Measurements from ENCODE around the gene PRDM7. TPM values are rescaled to one million over a fixed set of nuclear protein-coding genes. Genes with fewer than 3 reads are reported as not detected.

The PRDM7 gene
- not detected in 5 replicates for total RNA-seq (2022; extraction: Qiagen RNA extraction; ENCODE audit: low read depth)

DNA sequence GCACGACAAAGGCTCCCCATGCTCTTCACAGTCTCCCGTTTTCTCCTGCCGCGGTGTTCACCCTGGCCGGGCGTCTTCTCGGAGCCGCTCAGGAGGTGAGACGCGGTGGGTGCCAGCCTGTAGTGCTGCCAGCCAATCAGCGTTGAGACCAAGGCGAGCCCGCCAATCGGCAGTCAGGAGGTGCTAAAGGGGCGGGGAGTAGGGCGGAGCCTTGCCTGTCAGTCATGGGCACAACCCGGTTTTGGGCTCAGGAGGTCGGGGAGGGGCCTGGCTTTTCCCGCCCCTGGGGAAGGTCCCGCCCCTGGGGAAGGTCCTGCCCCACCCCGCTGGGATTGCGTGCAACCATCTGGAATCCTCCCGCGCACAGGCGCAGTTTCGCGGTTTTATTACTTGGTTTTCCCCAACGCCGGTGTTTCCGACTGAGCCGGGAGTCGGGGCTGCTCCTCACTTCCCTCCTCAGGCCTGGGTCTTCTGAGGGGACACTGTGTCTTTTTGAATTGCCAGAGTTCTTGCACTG is at the start of gene PRDM7:
Gene PRDM7, minus strand, starts transcription at position 92 of the 517 bp plus-strand sequence. CDS start 1,421 bp downstream, outside the sequence.

GRCh38 chr16:90018652-90019542 is 58.2 kb downstream of the PRDM7 start, which contains the start of gene DBNDD1:
Gene DBNDD1 (minus strand): TSS chr16:90019456. CDS start chr16:90019341, 115 bp downstream.

Other genes with a start within 250 kb of the PRDM7 start
- 6.3 to 8.7 TPM (median 7.7 TPM) in 5 replicates for gene SPIRE2, start 248.9 kb downstream of the PRDM7 start, total RNA-seq (2022; extraction: Qiagen RNA extraction; ENCODE audit: low read depth)
- gene TCF25, start 203.7 kb downstream of the PRDM7 start, total RNA-seq (2022; extraction: Qiagen RNA extraction; ENCODE audit: low read depth): 70.7 to 94.5 TPM (median 76.8 TPM) in 5 replicates
- 5.3 to 8.6 TPM (median 7.5 TPM) in 5 replicates for gene MC1R, start 158.5 kb downstream of the PRDM7 start, total RNA-seq (2022; extraction: Qiagen RNA extraction; ENCODE audit: low read depth)
- 177 to 263 TPM (median 233 TPM) in 5 replicates for gene TUBB3, start 154.0 kb downstream of the PRDM7 start, total RNA-seq (2022; extraction: Qiagen RNA extraction; ENCODE audit: low read depth)
- gene DEF8, start 128.6 kb downstream of the PRDM7 start, total RNA-seq (2022; extraction: Qiagen RNA extraction; ENCODE audit: low read depth): 94.3 to 116 TPM (median 113 TPM) in 5 replicates
- 47.6 to 60.8 TPM (median 57.9 TPM) in 5 replicates for gene DBNDD1, start 57.9 kb downstream of the PRDM7 start, total RNA-seq (2022; extraction: Qiagen RNA extraction; ENCODE audit: low read depth)

All from A549 treated with CpdA at 1 μM for 4 hours (cell line).